Mesenchymal stem cell (in vitro differentiated cells and primary cell): ENCODE data around the gene HMGCS1.
"Not testable (repeated sequence)": the region's sequence is repeated elsewhere in the genome, so short reads cannot be mapped to it uniquely, and the experiment has no call there.

ENCODE experiments used
- DNase-seq: peaks from one replicate; pipeline ENCODE4 v3.0.0-alpha.2; 2013
- H2AFZ ChIP-seq: one replicate; pipeline ENCODE4 v1.6.1; 2013; ENCODE audit warnings: low read depth, mild to moderate bottlenecking, control low read depth, inconsistent platforms, low read length, moderate library complexity
- H2AK5ac ChIP-seq: 2 replicates; pipeline ENCODE4 v1.6.1; 2013; ENCODE audit warnings: low read length, moderate library complexity, mild to moderate bottlenecking, inconsistent platforms; ENCODE audit not compliant: severe bottlenecking
- H2BK120ac ChIP-seq: one replicate; pipeline ENCODE4 v1.6.1; 2013; ENCODE audit warnings: low read depth, mild to moderate bottlenecking, inconsistent platforms, low read length, moderate library complexity
- H2BK12ac ChIP-seq, 2 experiments: one replicate each; pipeline ENCODE4 v1.6.1; 2013; ENCODE audit warnings: inconsistent platforms in 2 of 2, low read length in 2 of 2, mild to moderate bottlenecking in 2 of 2, moderate library complexity in 2 of 2, control low read depth in 1 of 2
- H2BK15ac ChIP-seq: one replicate; pipeline ENCODE4 v1.6.1; 2013; ENCODE audit warnings: mild to moderate bottlenecking, low read depth, inconsistent platforms; ENCODE audit not compliant: poor library complexity, severe bottlenecking
- H2BK5ac ChIP-seq: 2 replicates; pipeline ENCODE4 v1.6.1; 2013; ENCODE audit warnings: low read depth, mild to moderate bottlenecking, low read length, control low read depth, inconsistent platforms; ENCODE audit not compliant: poor library complexity, severe bottlenecking
- H3K14ac ChIP-seq, 2 experiments: one replicate each; pipeline ENCODE4 v1.6.1; 2013; ENCODE audit warnings: inconsistent platforms in 2 of 2, low read length in 2 of 2, control low read depth in 1 of 2, mild to moderate bottlenecking in 1 of 2, moderate library complexity in 1 of 2
- H3K18ac ChIP-seq, 2 experiments: one replicate each; pipeline ENCODE4 v1.6.1; 2013; ENCODE audit warnings: inconsistent platforms in 2 of 2, low read length in 2 of 2, control low read depth in 1 of 2, low read depth in 1 of 2, mild to moderate bottlenecking in 1 of 2
- H3K23ac ChIP-seq, 2 experiments: one replicate each; pipeline ENCODE4 v1.6.1; 2013; ENCODE audit warnings: inconsistent platforms in 2 of 2, low read length in 2 of 2, mild to moderate bottlenecking in 2 of 2, moderate library complexity in 2 of 2, control low read depth in 1 of 2
- H3K27ac ChIP-seq: 2 replicates; pipeline ENCODE4 v1.5.1; 2013; ENCODE audit warnings: mild to moderate bottlenecking, moderate library complexity, low read length, control low read depth, inconsistent platforms; ENCODE audit not compliant: poor library complexity, severe bottlenecking
- H3K27me3 ChIP-seq, 2 experiments: 2 replicates each; pipeline versions ENCODE4 v1.6.1 to v1.7.0; 2013; ENCODE audit warnings: low read length in 2 of 2, mild to moderate bottlenecking in 2 of 2, moderate library complexity in 2 of 2, control low read depth in 1 of 2, inconsistent platforms in 1 of 2; ENCODE audit not compliant: control insufficient read depth in 1 of 2, insufficient read depth in 1 of 2
- H3K36me3 ChIP-seq, 2 experiments: 2 replicates each; pipeline versions ENCODE4 v1.6.1 to v1.7.0; 2013; ENCODE audit warnings: low read length in 2 of 2, control low read depth in 1 of 2, inconsistent platforms in 1 of 2, low read depth in 1 of 2, mild to moderate bottlenecking in 1 of 2; ENCODE audit not compliant: insufficient read depth in 2 of 2, control insufficient read depth in 1 of 2
- H3K4ac ChIP-seq, 2 experiments: one replicate each; pipeline ENCODE4 v1.6.1; 2013; ENCODE audit warnings: inconsistent platforms in 2 of 2, low read length in 2 of 2, mild to moderate bottlenecking in 2 of 2, moderate library complexity in 2 of 2, control low read depth in 1 of 2, low read depth in 1 of 2
- H3K4me1 ChIP-seq: 2 replicates; pipeline ENCODE4 v1.6.1; 2013; ENCODE audit warnings: low read depth, low read length, control low read depth; ENCODE audit not compliant: control insufficient read depth, insufficient read depth
- H3K4me2 ChIP-seq: 2 replicates; pipeline ENCODE4 v1.6.1; 2013; ENCODE audit warnings: low read length, mild to moderate bottlenecking, inconsistent platforms; ENCODE audit not compliant: poor library complexity, severe bottlenecking
- H3K4me3 ChIP-seq, 2 experiments: 2 replicates each; pipeline versions ENCODE4 v1.5.1 to v1.7.0; 2013; ENCODE audit warnings: low read length in 2 of 2, mild to moderate bottlenecking in 2 of 2, control low read depth in 1 of 2, low read depth in 1 of 2; ENCODE audit not compliant: insufficient read depth in 1 of 2
- H3K79me1 ChIP-seq: replicated peaks from 2 replicates; pipeline ENCODE4 v1.6.1; 2013; ENCODE audit warnings: mild to moderate bottlenecking, control low read depth, low read length, inconsistent platforms; ENCODE audit not compliant: poor library complexity, severe bottlenecking
- H3K9ac ChIP-seq: 2 replicates; pipeline ENCODE4 v1.7.0; 2013; ENCODE audit warnings: mild to moderate bottlenecking, low read length, moderate library complexity
- H3K9me3 ChIP-seq: 2 replicates; pipeline ENCODE4 v1.7.0; 2013; ENCODE audit warnings: mild to moderate bottlenecking, low read length; ENCODE audit not compliant: control insufficient read depth
- H4K8ac ChIP-seq: one replicate; pipeline ENCODE4 v1.6.1; 2013; ENCODE audit warnings: inconsistent platforms, mild to moderate bottlenecking, low read length, moderate library complexity
- H4K91ac ChIP-seq: one replicate; pipeline ENCODE4 v1.6.1; 2013; ENCODE audit warnings: mild to moderate bottlenecking, low read length, inconsistent platforms
- WGBS: methylation state at CpG from one replicate; pipeline ENCODE4 v1.1.7; 2013; ENCODE audit warnings: mixed read lengths; 5-methylcytosine and 5-hydroxymethylcytosine counted together

HMGCS1 gene

GRCh38 chr5:43336159-43336558, 22.9 kb upstream of the HMGCS1 start:
- Histone ChIP-seq H4K8ac (no peak overlapping the region), H2BK15ac (no peak overlapping the region), H3K27ac (no peak overlapping the region), H3K4me3 (no peak overlapping the region), H3K4ac (no peak overlapping the region), H2BK5ac (no peak overlapping the region), H3K79me1 (no peaks in the 10 kb centered on the region), H2BK12ac (no peak overlapping the region), H3K9ac (no peak overlapping the region), H2AFZ (no peak overlapping the region), H3K4me2 (no peak overlapping the region), H2BK120ac (no peak overlapping the region), H3K36me3 (no peaks in the 10 kb centered on the region), H2AK5ac (no peak overlapping the region), H3K14ac (no peak overlapping the region), H3K4me1 (no peaks in the 10 kb centered on the region), H3K23ac (no peak overlapping the region), H4K91ac (no peak overlapping the region), H3K27me3 (no peaks in the 10 kb centered on the region), H3K9me3 (peaks cover 26% of the 10 kb centered on the region), H3K18ac (no peak overlapping the region)
- 89% methylated on average over 1 of the region's 2 CpGs for WGBS
- DNase-seq = no peak

GRCh38 chr5:43335681-43336080, 22.5 kb upstream of the HMGCS1 start:
- H3K9ac ChIP-seq = no peak overlapping the region
- 81% methylated on average over 3 of the region's 4 CpGs for WGBS
- no peak for DNase-seq

GRCh38 chr5:43332401-43332800, 19.2 kb upstream of the HMGCS1 start:
- H3K4me1 ChIP-seq = no peaks in the 10 kb centered on the region
- no peak overlapping the region for H3K4me3 ChIP-seq
- no peak overlapping the region for H3K23ac ChIP-seq
- DNase-seq = no peak
- H3K14ac ChIP-seq = no peak overlapping the region
- no peak overlapping the region for H4K8ac ChIP-seq
- no peak overlapping the region for H2AK5ac ChIP-seq
- WGBS = 82% methylated on average over 1 of the region's 1 CpG
- H3K27me3 ChIP-seq = no peaks in the 10 kb centered on the region
- H3K79me1 ChIP-seq = no peaks in the 10 kb centered on the region
- no peak overlapping the region for H3K4ac ChIP-seq
- H3K4me2 ChIP-seq = no peak overlapping the region
- H3K9ac ChIP-seq = no peak overlapping the region
- H2AFZ ChIP-seq = no peak overlapping the region
- no peak overlapping the region for H2BK120ac ChIP-seq
- no peak overlapping the region for H3K18ac ChIP-seq
- no peak overlapping the region for H3K27ac ChIP-seq
- no peak overlapping the region for H2BK5ac ChIP-seq
- no peak overlapping the region for H2BK12ac ChIP-seq
- no peak overlapping the region for H4K91ac ChIP-seq
- H3K36me3 ChIP-seq = no peaks in the 10 kb centered on the region
- peaks cover 22% of the 10 kb centered on the region for H3K9me3 ChIP-seq
- H2BK15ac ChIP-seq = no peak overlapping the region

More at GRCh38 chr5:43335681-43336080, 22.5 kb upstream of the HMGCS1 start:
- H3K18ac ChIP-seq = no peak overlapping the region
- H3K27ac ChIP-seq = no peak overlapping the region
- H3K4ac ChIP-seq = no peak overlapping the region
- no peak overlapping the region for H4K8ac ChIP-seq
- no peak overlapping the region for H3K14ac ChIP-seq
- peaks cover 26% of the 10 kb centered on the region for H3K9me3 ChIP-seq
- H2BK5ac ChIP-seq = no peak overlapping the region
- H2AK5ac ChIP-seq = no peak overlapping the region
- H3K36me3 ChIP-seq = no peaks in the 10 kb centered on the region
- no peaks in the 10 kb centered on the region for H3K4me1 ChIP-seq
- H2BK12ac ChIP-seq = no peak overlapping the region
- H2AFZ ChIP-seq = no peak overlapping the region
- no peaks in the 10 kb centered on the region for H3K79me1 ChIP-seq
- H3K27me3 ChIP-seq = no peaks in the 10 kb centered on the region
- no peak overlapping the region for H2BK120ac ChIP-seq
- no peak overlapping the region for H3K4me3 ChIP-seq
- H3K4me2 ChIP-seq = no peak overlapping the region
- H3K23ac ChIP-seq = no peak overlapping the region
- H2BK15ac ChIP-seq = no peak overlapping the region
- no peak overlapping the region for H4K91ac ChIP-seq

- H3K27ac ChIP-seq, H2BK15ac ChIP-seq, H3K4me2 ChIP-seq, H3K79me1 ChIP-seq, H3K4me1 ChIP-seq, H3K27me3 ChIP-seq, H3K9ac ChIP-seq, H3K18ac ChIP-seq, H3K36me3 ChIP-seq, H3K4me3 ChIP-seq, H2BK12ac ChIP-seq, H2BK120ac ChIP-seq, H2AK5ac ChIP-seq, H3K9me3 ChIP-seq, H3K14ac ChIP-seq, H4K91ac ChIP-seq, H4K8ac ChIP-seq, H3K4ac ChIP-seq, DNase-seq, H2AFZ ChIP-seq, H3K23ac ChIP-seq, H2BK5ac ChIP-seq: not testable (repeated sequence)
These were observed 12.4 kb upstream of the HMGCS1 start for GRCh38 chr5:43325624-43326023.
